ENCODE measurements around the gene RARS2. TPM values are rescaled to one million over a fixed set of nuclear protein-coding genes. Genes with fewer than 3 reads are reported as not detected.

Gene RARS2
- total RNA-seq, 4 donors from 2014 or later = 28.4 to 38.7 (median 30.4) TPM

DNA sequence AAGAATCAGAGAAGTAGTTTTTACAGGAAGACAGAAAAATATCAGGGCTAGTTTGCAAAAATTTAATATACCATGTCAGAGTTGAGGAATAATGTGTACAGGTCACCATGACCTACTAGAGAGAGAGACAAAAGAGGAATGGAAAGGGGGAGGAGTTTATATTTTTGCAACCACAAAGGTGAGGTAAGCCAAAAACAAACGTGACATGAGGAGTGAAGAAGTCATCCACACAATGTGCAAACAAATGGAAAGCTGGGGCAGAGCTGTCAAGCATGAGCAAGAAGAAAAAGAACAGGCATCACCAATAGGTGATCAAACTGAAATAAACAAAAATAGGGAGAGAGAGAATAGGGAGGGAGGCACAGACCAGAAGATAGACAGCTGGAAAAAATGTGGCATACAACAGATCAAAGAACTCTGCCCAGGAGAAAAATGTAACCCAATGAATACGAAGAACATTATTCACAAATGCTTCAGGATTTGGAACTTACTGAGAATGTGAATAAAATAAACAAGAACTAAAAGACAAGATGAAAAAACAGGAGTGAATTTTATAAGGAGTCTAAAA lies 15.5 kb downstream of the RARS2 start:
- no peak for DNase-seq
- no peaks in the 10 kb centered on the region for H3K36me3 ChIP-seq
- H3K4me3 ChIP-seq (replicated peaks in 1 of 3) = no peak overlapping the region
- H3K9me3 ChIP-seq = no peaks in the 10 kb centered on the region
- WGBS, 2 donors = 46 to 52% methylated on average over 2 of the region's 2 CpGs
- TF ChIP-seq, protein P1, sequence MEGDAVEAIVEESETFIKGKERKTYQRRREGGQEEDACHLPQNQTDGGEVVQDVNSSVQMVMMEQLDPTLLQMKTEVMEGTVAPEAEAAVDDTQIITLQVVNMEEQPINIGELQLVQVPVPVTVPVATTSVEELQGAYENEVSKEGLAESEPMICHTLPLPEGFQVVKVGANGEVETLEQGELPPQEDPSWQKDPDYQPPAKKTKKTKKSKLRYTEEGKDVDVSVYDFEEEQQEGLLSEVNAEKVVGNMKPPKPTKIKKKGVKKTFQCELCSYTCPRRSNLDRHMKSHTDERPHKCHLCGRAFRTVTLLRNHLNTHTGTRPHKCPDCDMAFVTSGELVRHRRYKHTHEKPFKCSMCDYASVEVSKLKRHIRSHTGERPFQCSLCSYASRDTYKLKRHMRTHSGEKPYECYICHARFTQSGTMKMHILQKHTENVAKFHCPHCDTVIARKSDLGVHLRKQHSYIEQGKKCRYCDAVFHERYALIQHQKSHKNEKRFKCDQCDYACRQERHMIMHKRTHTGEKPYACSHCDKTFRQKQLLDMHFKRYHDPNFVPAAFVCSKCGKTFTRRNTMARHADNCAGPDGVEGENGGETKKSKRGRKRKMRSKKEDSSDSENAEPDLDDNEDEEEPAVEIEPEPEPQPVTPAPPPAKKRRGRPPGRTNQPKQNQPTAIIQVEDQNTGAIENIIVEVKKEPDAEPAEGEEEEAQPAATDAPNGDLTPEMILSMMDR (IDR thresholded peaks at IDR 0.05) = no peak
- TF ChIP-seq POLR2A (IDR thresholded peaks at IDR 0.05) = no peak
- H3K27me3 ChIP-seq = no peaks in the 10 kb centered on the region
- no peak overlapping the region for H3K27ac ChIP-seq
- intact Hi-C loops (cut with DNase I) = no loop called here
- peaks cover 8 to 11% of the 10 kb centered on the region in 2 donors for H3K4me1 ChIP-seq

DNA sequence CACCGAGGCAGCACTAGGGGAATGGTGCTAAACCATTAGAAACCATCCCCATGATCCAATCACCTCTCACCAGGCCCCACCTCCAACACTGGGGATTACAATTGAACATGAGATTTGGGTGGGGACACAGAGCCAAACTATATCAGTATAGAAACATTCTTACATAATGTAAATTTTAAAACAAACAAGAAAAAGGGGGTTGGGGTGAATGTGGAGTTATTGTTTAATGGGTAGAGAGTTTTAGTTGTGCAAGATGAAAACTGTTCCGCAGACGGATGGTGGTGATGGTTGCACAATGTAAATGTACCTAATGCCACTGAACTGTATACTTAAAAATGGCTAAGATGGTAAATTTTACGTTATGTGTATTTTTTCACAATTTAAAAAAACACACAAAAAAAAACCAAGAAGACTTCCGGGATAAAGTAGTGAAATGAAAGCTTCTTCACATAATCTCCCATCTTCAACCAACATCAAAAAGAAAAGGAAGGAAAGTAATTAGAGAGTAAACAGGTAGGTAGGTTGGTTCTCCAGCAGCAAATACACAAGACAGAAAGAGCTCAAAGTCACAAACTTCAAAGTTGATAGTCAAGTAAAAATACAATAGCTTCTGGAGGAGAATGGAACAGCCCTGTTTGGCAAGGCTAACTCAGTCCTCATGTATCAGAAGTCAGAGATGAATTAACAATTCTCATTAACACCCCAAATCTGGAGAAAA lies 16.3 kb downstream of the RARS2 start:
- Histone ChIP-seq H3K4me1 (peaks cover 8 to 11% of the 10 kb centered on the region in 2 donors), H3K36me3 (no peaks in the 10 kb centered on the region), H3K27me3 (no peaks in the 10 kb centered on the region), H3K4me3 (replicated peaks in 1 of 3) (no peak overlapping the region), H3K27ac (no peak overlapping the region), H3K9me3 (no peaks in the 10 kb centered on the region)
- TF ChIP-seq, protein P1 (IDR thresholded peaks at IDR 0.05) = no peak
- TF ChIP-seq POLR2A (IDR thresholded peaks at IDR 0.05) = no peak
- no peak for DNase-seq
- intact Hi-C loops (cut with DNase I) = no loop called here
- WGBS, 2 donors = 92% methylated on average over 5 of the region's 5 CpGs

DNA sequence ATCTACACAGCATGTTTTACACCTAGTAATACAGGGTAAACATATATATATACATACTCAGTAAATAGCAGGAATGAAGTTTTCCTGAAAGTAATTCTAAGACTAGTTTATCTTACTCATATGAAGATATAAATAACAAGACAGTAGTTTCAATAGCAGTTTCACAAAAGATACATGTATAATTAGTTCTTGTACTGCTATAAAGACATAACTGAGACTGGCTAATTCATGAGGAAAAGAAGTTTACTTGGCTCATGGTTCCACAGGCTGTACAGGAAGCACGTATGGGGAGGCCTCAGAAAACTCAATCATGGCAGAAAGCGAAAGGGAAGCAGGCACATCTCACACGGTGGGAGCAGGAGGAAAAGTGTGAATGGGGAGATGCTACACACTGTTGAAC lies 16.9 kb downstream of the RARS2 start:
- 91 to 95% methylated on average over 3 of the region's 3 CpGs for WGBS, 2 donors
- DNase-seq = no peak
- H3K27me3 ChIP-seq = no peaks in the 10 kb centered on the region
- intact Hi-C loops (cut with DNase I) = no loop called here
- peaks cover 8 to 11% of the 10 kb centered on the region in 2 donors for H3K4me1 ChIP-seq
- TF ChIP-seq, protein P1 (IDR thresholded peaks at IDR 0.05) = no peak
- H3K36me3 ChIP-seq = no peaks in the 10 kb centered on the region
- no peak overlapping the region for H3K27ac ChIP-seq
- H3K4me3 ChIP-seq (replicated peaks in 1 of 3) = no peak overlapping the region
- no peaks in the 10 kb centered on the region for H3K9me3 ChIP-seq

DNA sequence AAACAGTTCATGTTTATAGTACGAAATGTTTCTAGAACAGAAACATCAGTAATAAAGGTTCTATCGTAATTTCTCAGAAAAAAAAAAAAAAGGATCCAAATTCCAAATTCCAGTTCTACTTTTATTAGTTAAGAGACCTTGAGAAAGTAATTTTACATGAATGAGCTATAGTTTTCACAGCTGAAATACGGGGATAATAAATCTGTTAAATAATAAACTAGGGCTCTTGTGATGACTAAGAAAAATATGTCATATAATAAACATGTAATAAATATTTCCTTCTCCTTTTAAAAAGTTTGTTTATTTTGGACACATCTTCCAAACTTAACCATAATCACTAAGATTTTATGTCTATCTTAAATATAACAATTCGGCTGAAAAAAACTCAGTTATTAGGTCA lies 17.8 kb downstream of the RARS2 start:
- WGBS, 2 donors = 84 to 86% methylated on average over 4 of the region's 4 CpGs
- H3K27me3 ChIP-seq = no peaks in the 10 kb centered on the region
- intact Hi-C loops (cut with DNase I) = no loop called here
- H3K36me3 ChIP-seq = no peaks in the 10 kb centered on the region
- TF ChIP-seq, protein P1 (IDR thresholded peaks at IDR 0.05) = no peak
- no peak for TF ChIP-seq POLR2A (IDR thresholded peaks at IDR 0.05)
- H3K27ac ChIP-seq = no peak overlapping the region
- H3K4me3 ChIP-seq (replicated peaks in 1 of 3) = no peak overlapping the region
- DNase-seq = no peak
- peaks cover 8 to 11% of the 10 kb centered on the region in 2 donors for H3K4me1 ChIP-seq
- H3K9me3 ChIP-seq = no peaks in the 10 kb centered on the region

DNA sequence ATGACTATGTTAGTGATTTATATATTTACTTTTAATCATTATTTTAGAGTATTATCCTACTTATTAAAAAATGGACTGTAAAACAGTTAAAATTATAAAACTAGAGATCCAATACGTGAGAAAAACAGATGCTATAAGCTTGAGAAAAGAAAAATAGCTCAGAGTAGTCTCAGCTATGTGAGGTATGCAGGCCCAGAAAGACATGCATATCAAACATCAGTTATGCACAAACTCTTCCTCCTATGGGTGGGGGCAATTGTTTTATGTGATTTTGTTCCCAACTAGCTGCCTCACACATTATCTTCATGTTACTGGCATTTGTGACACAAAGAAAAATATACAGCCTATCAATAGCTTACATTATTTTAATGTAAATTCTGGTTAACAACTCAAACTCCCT lies 28.8 kb downstream of the RARS2 start:
- intact Hi-C loops (cut with DNase I) = no loop called here
- no peak for TF ChIP-seq POLR2A (IDR thresholded peaks at IDR 0.05)
- TF ChIP-seq, protein P1 (IDR thresholded peaks at IDR 0.05) = no peak

More for the DNA sequence above, 28.8 kb downstream of the RARS2 start:
- no peak for DNase-seq
- peaks cover 3 to 9% of the 10 kb centered on the region in 2 donors for H3K36me3 ChIP-seq
- H3K27ac ChIP-seq = no peak overlapping the region
- 91 to 95% methylated on average over 1 of the region's 1 CpG for WGBS, 2 donors
- H3K4me1 ChIP-seq = peaks cover 0 to 3% of the 10 kb centered on the region in 2 donors
- no peaks in the 10 kb centered on the region for H3K27me3 ChIP-seq
- H3K9me3 ChIP-seq = no peaks in the 10 kb centered on the region
- H3K4me3 ChIP-seq (replicated peaks in 1 of 3) = no peak overlapping the region

Measured in thyroid gland (tissue), 4 donors.